NCI-H82 treated with DMSO at 0.1 percent for 48 hours (cell line): ENCODE data around the gene BAX.

Source experiments
- DNase-seq: peaks from one replicate; lab custom pipeline; 2025; ENCODE audit not compliant: unreplicated experiment; lab: John Stamatoyannopoulos, UW

Gene BAX

DNA sequence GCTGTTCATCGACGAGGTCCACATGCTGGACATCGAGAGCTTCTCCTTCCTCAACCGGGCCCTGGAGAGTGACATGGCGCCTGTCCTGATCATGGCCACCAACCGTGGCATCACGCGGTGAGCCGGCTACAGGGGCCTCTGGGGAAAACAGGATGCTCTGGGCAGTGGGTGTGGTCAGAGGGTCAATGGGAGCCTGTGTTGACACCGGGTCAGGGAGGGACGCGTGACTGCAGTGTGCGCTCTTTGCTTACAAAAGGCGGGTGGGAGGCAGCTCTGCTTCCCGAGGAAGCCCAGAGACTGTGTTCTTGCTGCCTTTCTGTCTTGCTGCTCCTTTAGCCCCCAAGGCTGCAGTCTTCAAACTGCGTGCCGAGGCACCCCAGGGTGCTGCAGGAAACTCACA lies 56.5 kb downstream of the BAX start:
- DNase-seq, result no peak
